ENCODE data around the gene GTF2H3.

The GTF2H3 gene

GRCh38 chr12:123621619-123622530, 11.8 kb upstream of the GTF2H3 start:
- H3K36me3 ChIP-seq (replicated peaks) = peaks cover 67% of the 10 kb centered on the region
- in situ Hi-C loops (cut with HindIII; ENCODE audit: low pct_ligation_motif_present, low sequenced_read_pairs) = no loop called here

GRCh38 chr12:123634142-123634561, 523 bp downstream of the GTF2H3 start:
- Histone ChIP-seq H3K4me3 (ENCODE audit: low read depth, low read length) (peak overlapping the region; percentile 95), H3K27ac (peak overlapping the region; percentile 84), H3K27me3 (replicated peaks) (no peaks in the 10 kb centered on the region), H3K36me3 (replicated peaks) (peaks cover 17% of the 10 kb centered on the region)
- no peak for TF ChIP-seq CTCF (IDR thresholded peaks at IDR 0.05; ENCODE audit: low read depth, low read length, missing control alignments)
- in situ Hi-C loops (cut with HindIII; ENCODE audit: low pct_ligation_motif_present, low sequenced_read_pairs) = no loop called here
- DNase-seq = no peak

More at GRCh38 chr12:123621619-123622530, 11.8 kb upstream of the GTF2H3 start:
- Histone ChIP-seq H3K27me3 (replicated peaks) (no peaks in the 10 kb centered on the region), H3K27ac (no peak overlapping the region), H3K4me3 (ENCODE audit: low read depth, low read length) (no peak overlapping the region)
- no peak for DNase-seq
- no peak for TF ChIP-seq CTCF (IDR thresholded peaks at IDR 0.05; ENCODE audit: low read depth, low read length, missing control alignments)

- no peak overlapping the region for H3K4me3 ChIP-seq (ENCODE audit: low read depth, low read length)
- no peaks in the 10 kb centered on the region for H3K27me3 ChIP-seq (replicated peaks)
- TF ChIP-seq CTCF (IDR thresholded peaks at IDR 0.05; ENCODE audit: low read depth, low read length, missing control alignments) = no peak
- H3K27ac ChIP-seq = no peak overlapping the region
- in situ Hi-C loops (cut with HindIII; ENCODE audit: low pct_ligation_motif_present, low sequenced_read_pairs) = no loop called here
- DNase-seq = no peak
- peaks cover 25% of the 10 kb centered on the region for H3K36me3 ChIP-seq (replicated peaks)
Observed at GRCh38 chr12:123643911-123644310, 10.3 kb downstream of the GTF2H3 start.

- DNase-seq = no peak
- peaks cover 35% of the 10 kb centered on the region for H3K36me3 ChIP-seq (replicated peaks)
- H3K27me3 ChIP-seq (replicated peaks) = no peaks in the 10 kb centered on the region
- no peak overlapping the region for H3K4me3 ChIP-seq (ENCODE audit: low read depth, low read length)
- no peak overlapping the region for H3K27ac ChIP-seq
- no peak for TF ChIP-seq CTCF (IDR thresholded peaks at IDR 0.05; ENCODE audit: low read depth, low read length, missing control alignments)
- in situ Hi-C loops (cut with HindIII; ENCODE audit: low pct_ligation_motif_present, low sequenced_read_pairs) = no loop called here
Observed at GRCh38 chr12:123645380-123645779, 11.8 kb downstream of the GTF2H3 start.

- peaks cover 40% of the 10 kb centered on the region for H3K36me3 ChIP-seq (replicated peaks)
- no peaks in the 10 kb centered on the region for H3K27me3 ChIP-seq (replicated peaks)
- TF ChIP-seq CTCF (IDR thresholded peaks at IDR 0.05; ENCODE audit: low read depth, low read length, missing control alignments) = no peak
- DNase-seq = no peak
- no peak overlapping the region for H3K27ac ChIP-seq
- no peak overlapping the region for H3K4me3 ChIP-seq (ENCODE audit: low read depth, low read length)
- in situ Hi-C loops (cut with HindIII; ENCODE audit: low pct_ligation_motif_present, low sequenced_read_pairs) = no loop called here
Observed at GRCh38 chr12:123645878-123646277, 12.2 kb downstream of the GTF2H3 start.
